ENCODE data around the gene FOXN4. TPM values are rescaled to one million over a fixed set of nuclear protein-coding genes. Genes with fewer than 3 reads are reported as not detected.

FOXN4 gene
- total and polyA plus RNA-seq, 2 donors from 2014 or later, result 0.82 TPM; not detected in 1

- no peak for TF ChIP-seq CTCF (IDR thresholded peaks at IDR 0.05; ENCODE audit: borderline replicate concordance, extremely low read depth, insufficient read depth)
- H3K27ac ChIP-seq (ENCODE audit: low read depth in 2 of 2, low read length in 2 of 2), result no peak overlapping the region
- no peaks in the 10 kb centered on the region for H3K36me3 ChIP-seq (ENCODE audit: control insufficient read depth in 2 of 3, insufficient read depth in 3 of 3, low read length in 3 of 3)
- H3K9ac ChIP-seq (ENCODE audit: low read length in 3 of 3), result no peak overlapping the region
- intact Hi-C loops (cut with DNase I), result no loop called here
- no peak overlapping the region for H3K4me3 ChIP-seq (ENCODE audit: low read length in 3 of 3)
- DNase-seq, result no peak
- H3K9me3 ChIP-seq (ENCODE audit: control insufficient read depth in 2 of 3, insufficient read depth in 1 of 3, low read length in 3 of 3), result no peaks in the 10 kb centered on the region
- H3K4me1 ChIP-seq (ENCODE audit: control insufficient read depth in 2 of 3, insufficient read depth in 2 of 3, low read depth in 1 of 3, low read length in 3 of 3), result peaks cover 0 to 5% (median 0%) of the 10 kb centered on the region in 3 donors
- no peaks in the 10 kb centered on the region for H3K27me3 ChIP-seq (ENCODE audit: control insufficient read depth, insufficient read depth, low read length)
- no peak for FAIRE-seq
These were observed 13.2 kb downstream of the FOXN4 start for GRCh38 chr12:109295764-109296425.

- peaks cover 0 to 5% (median 0%) of the 10 kb centered on the region in 3 donors for H3K4me1 ChIP-seq (ENCODE audit: control insufficient read depth in 2 of 3, insufficient read depth in 2 of 3, low read depth in 1 of 3, low read length in 3 of 3)
- no peak overlapping the region for H3K4me3 ChIP-seq (ENCODE audit: low read length in 3 of 3)
- no peaks in the 10 kb centered on the region for H3K9me3 ChIP-seq (ENCODE audit: control insufficient read depth in 2 of 3, insufficient read depth in 1 of 3, low read length in 3 of 3)
- intact Hi-C loops (cut with DNase I), result no loop called here
- no peak overlapping the region for H3K27ac ChIP-seq (ENCODE audit: low read depth in 2 of 2, low read length in 2 of 2)
- H3K27me3 ChIP-seq (ENCODE audit: control insufficient read depth, insufficient read depth, low read length), result no peaks in the 10 kb centered on the region
- no peaks in the 10 kb centered on the region for H3K36me3 ChIP-seq (ENCODE audit: control insufficient read depth in 2 of 3, insufficient read depth in 3 of 3, low read length in 3 of 3)
- no peak overlapping the region for H3K9ac ChIP-seq (ENCODE audit: low read length in 3 of 3)
- no peak for TF ChIP-seq CTCF (IDR thresholded peaks at IDR 0.05; ENCODE audit: borderline replicate concordance, extremely low read depth, insufficient read depth)
- DNase-seq (no peak), FAIRE-seq (no peak)
These were observed 14.7 kb downstream of the FOXN4 start for GRCh38 chr12:109294286-109294796.

- Histone ChIP-seq H3K36me3 (ENCODE audit: control insufficient read depth in 2 of 3, insufficient read depth in 3 of 3, low read length in 3 of 3) (no peaks in the 10 kb centered on the region), H3K9me3 (ENCODE audit: control insufficient read depth in 2 of 3, insufficient read depth in 1 of 3, low read length in 3 of 3) (no peaks in the 10 kb centered on the region), H3K27ac (ENCODE audit: low read depth in 2 of 2, low read length in 2 of 2) (no peak overlapping the region), H3K4me1 (ENCODE audit: control insufficient read depth in 2 of 3, insufficient read depth in 2 of 3, low read depth in 1 of 3, low read length in 3 of 3) (peaks cover 0 to 5% (median 0%) of the 10 kb centered on the region in 3 donors), H3K9ac (ENCODE audit: low read length in 3 of 3) (no peak overlapping the region), H3K27me3 (ENCODE audit: control insufficient read depth, insufficient read depth, low read length) (no peaks in the 10 kb centered on the region), H3K4me3 (ENCODE audit: low read length in 3 of 3) (no peak overlapping the region)
- intact Hi-C loops (cut with DNase I), result no loop called here
- FAIRE-seq, result no peak
- TF ChIP-seq CTCF (IDR thresholded peaks at IDR 0.05; ENCODE audit: borderline replicate concordance, extremely low read depth, insufficient read depth), result no peak
- DNase-seq, result no peak
These were observed 16.0 kb downstream of the FOXN4 start for GRCh38 chr12:109293106-109293505.
